GM12878 (cell line): ENCODE results near the gene PLET1. TPM values are rescaled to one million over a fixed set of nuclear protein-coding genes. Genes with fewer than 3 reads are reported as not detected.

Source experiments
- ATAC-seq: fragments of 200-7000 bp; cut with Tn5 transposase; 3 replicates; pipeline ENCODE4 v1.9.1; 2020; ENCODE audit warnings: mild to moderate bottlenecking, moderate library complexity
- BruUV-seq: library from RNA; stranded (reverse); fragments of 400-500 nt; replicated peaks from 2 replicates; lab custom pipeline; 2021; lab: Mats Ljungman, UMichigan
- CTCF ChIA-PET: fragments of 300-600 bp; sonication (Branson Sonifier 250); formaldehyde crosslinking; extraction: SDS; loops from one replicate; lab custom pipeline; 2021; ENCODE audit warnings: inconsistent platforms; lab: Yijun Ruan, JAX
- POLR2A ChIA-PET: fragments of 350-600 bp; formaldehyde crosslinking; extraction: SDS; loops from one replicate; lab custom pipeline; 2021; ENCODE audit warnings: inconsistent platforms; lab: Charles Lee
- RAD21 ChIA-PET: fragments of 300-600 bp; sonication (Branson Sonifier 250); formaldehyde crosslinking; loops from one replicate; lab custom pipeline; 2023; ENCODE audit warnings: antibody characterized with exemption; ENCODE audit not compliant: unreplicated experiment; lab: Charles Lee
- SMC1A ChIA-PET: fragments of 300-600 bp; sonication (Branson Sonifier 250); formaldehyde crosslinking; loops from one replicate; lab custom pipeline; 2023; ENCODE audit not compliant: unreplicated experiment, uncharacterized antibody; lab: Charles Lee
- DNase-seq: peaks from one replicate; pipeline ENCODE4 v3.0.0-alpha.2; 2011; ENCODE audit warnings: low read depth, low spot score
- FAIRE-seq: peaks from 3 replicates; lab custom pipeline; 2011; peaks lifted over from hg19 to GRCh38; lab: Jason Lieb, UNC
- H2AFZ ChIP-seq: 2 replicates; pipeline ENCODE4 v1.6.0; 2011; ENCODE audit warnings: low read depth, low read length, control low read depth; ENCODE audit not compliant: control insufficient read depth
- H3K27ac ChIP-seq: 2 replicates; pipeline ENCODE4 v1.5.1; 2011; ENCODE audit warnings: control low read depth; ENCODE audit not compliant: control insufficient read depth, insufficient read depth
- H3K27me3 ChIP-seq, 2 experiments: replicated peaks in 1 of 2; 2 replicates each; pipeline versions ENCODE4 v1.6.0 to v1.6.1; 2011; ENCODE audit warnings: low read length in 1 of 2; ENCODE audit not compliant: control insufficient read depth in 2 of 2, insufficient read depth in 2 of 2
- H3K36me3 ChIP-seq, 2 experiments: 2 replicates each; pipeline ENCODE4 v1.5.1; 2011; ENCODE audit warnings: low read length in 1 of 2; ENCODE audit not compliant: control insufficient read depth in 2 of 2, insufficient read depth in 2 of 2
- H3K4me1 ChIP-seq: 2 replicates; pipeline ENCODE4 v1.6.1; 2011; ENCODE audit warnings: mild to moderate bottlenecking, low read length, moderate library complexity, mixed read lengths; ENCODE audit not compliant: control insufficient read depth, insufficient read depth
- H3K4me2 ChIP-seq: 2 replicates; pipeline ENCODE4 v1.6.0; 2011; ENCODE audit warnings: control low read depth; ENCODE audit not compliant: control insufficient read depth, insufficient read depth
- H3K4me3 ChIP-seq: fragments of 200-600 bp; sonication (generic); 2 replicates; pipeline ENCODE4 v1.5.1; 2016
- H3K79me2 ChIP-seq: 2 replicates; pipeline ENCODE4 v1.6.0; 2011; ENCODE audit warnings: low read length; ENCODE audit not compliant: control insufficient read depth, insufficient read depth
- H3K9ac ChIP-seq: 2 replicates; pipeline ENCODE4 v1.8.0; 2011; ENCODE audit warnings: low read length, control low read depth, mixed read lengths; ENCODE audit not compliant: control insufficient read depth, insufficient read depth
- H3K9me3 ChIP-seq: replicated peaks from 3 replicates; pipeline ENCODE4 v1.5.1; 2011; ENCODE audit warnings: mild to moderate bottlenecking, low read length; ENCODE audit not compliant: control insufficient read depth, insufficient read depth
- H4K20me1 ChIP-seq: 2 replicates; pipeline ENCODE4 v1.6.0; 2011; ENCODE audit not compliant: control insufficient read depth, insufficient read depth
- ATF7 ChIP-seq: fragments of 450-650 bp; IDR thresholded peaks from 2 replicates; pipeline ENCODE4 v1.6.1; 2016; ENCODE audit warnings: low read depth, mild to moderate bottlenecking
- CHD2 ChIP-seq: IDR thresholded peaks from 2 replicates; pipeline ENCODE4 v1.6.1; 2011; ENCODE audit warnings: low read depth, low read length, improper control_type of control experiment, borderline replicate concordance
- EGR1 ChIP-seq, 2 experiments: IDR thresholded peaks; 1 replicate in 1 of 2; 2 replicates in 1 of 2; pipeline ENCODE4 v1.6.1; 2011 to 2012; ENCODE audit warnings: low read depth in 2 of 2, low read length in 2 of 2, borderline replicate concordance in 1 of 2, mild to moderate bottlenecking in 1 of 2, moderate library complexity in 1 of 2
- EP300 ChIP-seq, 2 experiments: fragments of 150-350 bp in 1 of 2; IDR thresholded peaks; 2 replicates each; pipeline ENCODE4 v1.6.1; 2011 to 2012; ENCODE audit warnings: low read depth in 2 of 2, low read length in 2 of 2, borderline replicate concordance in 1 of 2, improper control_type of control experiment in 1 of 2, inconsistent platforms in 1 of 2; ENCODE audit not compliant: control insufficient read depth in 1 of 2
- EZH2 ChIP-seq: IDR thresholded peaks from 2 replicates; pipeline ENCODE4 v1.6.1; 2012; ENCODE audit warnings: low read depth, mild to moderate bottlenecking, control low read depth, inconsistent platforms, low read length, borderline replicate concordance; ENCODE audit not compliant: control insufficient read depth
- HCFC1 ChIP-seq: fragments of 150-350 bp; IDR thresholded peaks from 2 replicates; pipeline ENCODE4 v1.6.1; 2014; ENCODE audit warnings: low read length
- PAX8 ChIP-seq: fragments of 450-650 bp; IDR thresholded peaks from 2 replicates; pipeline ENCODE4 v1.6.1; 2017; ENCODE audit warnings: mild to moderate bottlenecking, moderate library complexity
- SP1 ChIP-seq: IDR thresholded peaks from one replicate; pipeline ENCODE4 v1.6.1; 2011; ENCODE audit warnings: low read depth, low read length
- YY1 ChIP-seq: IDR thresholded peaks from 2 replicates; pipeline ENCODE4 v1.6.1; 2011; ENCODE audit warnings: low read depth, mild to moderate bottlenecking, low read length
- WGBS: methylation state at CpG from one replicate; pipeline ENCODE4 v1.1.6; 2016; ENCODE audit warnings: low lambda C conversion rate; ENCODE audit not compliant: insufficient replicate concordance, insufficient coverage; ENCODE audit errors: missing lambda C conversion rate; 5-methylcytosine and 5-hydroxymethylcytosine counted together
- in situ Hi-C: fragments of 300-500 bp; cut with MboI; formaldehyde crosslinking; loops from 9 replicates; pipeline ENCODE4 v1.14.3; 2018; ENCODE audit warnings: mixed read lengths
- intact Hi-C: fragments of 100-400 bp; cut with micrococcal nuclease; formaldehyde crosslinking; loops from one replicate; pipeline ENCODE4 v1.14.2; 2022; ENCODE audit not compliant: unreplicated experiment
- polyA plus RNA-seq, 11 experiments: library from polyadenylated mRNA; depleted of rRNA in 4 of 11; unstranded in 6 of 11; stranded (reverse) in 5 of 11; fragments of >200 nt; fragmentation: Nextera tagmentation in 4 of 11; fragmentation: Illumina TruSeq in 1 of 11; extraction: Ambion mirVana in 4 of 11; extraction: Trizol in 1 of 11; gene quantifications; 1 replicate in 1 of 11; 2 replicates in 10 of 11; pipeline versions ENCODE4 v1.2.1 to v1.2.3, GENCODE V29; 2011 to 2016; ENCODE audit warnings: inconsistent platforms in 2 of 11, missing spikeins in 2 of 11, low read depth in 1 of 11
- total RNA-seq, 4 experiments: library from RNA; depleted of rRNA in 3 of 4; stranded (reverse); fragments of >200 nt in 3 of 4; fragmentation: Illumina TruSeq in 1 of 4; extraction: Trizol in 1 of 4; gene quantifications; 2 replicates each; pipeline versions ENCODE4 v1.2.1 to v1.2.3, GENCODE V29; 2013 to 2021
- TF ChIP-seq, protein P1 (sequence below): fragments of 450-650 bp; IDR thresholded peaks from 2 replicates; pipeline ENCODE4 v1.6.1; 2014; ENCODE audit warnings: mild to moderate bottlenecking
- TF ChIP-seq, protein P2 (sequence below): fragments of 450-650 bp; IDR thresholded peaks from 2 replicates; pipeline ENCODE4 v1.6.1; 2016; ENCODE audit warnings: mild to moderate bottlenecking, moderate library complexity, borderline replicate concordance
- TF ChIP-seq, protein P3 (sequence below): IDR thresholded peaks from 2 replicates; pipeline ENCODE4 v1.6.1; 2012; ENCODE audit warnings: mild to moderate bottlenecking, low read depth, low read length

Gene PLET1
- total and polyA plus RNA-seq, 10 of the 15 experiments (the other 5 are each of a cell fraction or from before 2014, with no cell fraction given): not detected

DNA sequence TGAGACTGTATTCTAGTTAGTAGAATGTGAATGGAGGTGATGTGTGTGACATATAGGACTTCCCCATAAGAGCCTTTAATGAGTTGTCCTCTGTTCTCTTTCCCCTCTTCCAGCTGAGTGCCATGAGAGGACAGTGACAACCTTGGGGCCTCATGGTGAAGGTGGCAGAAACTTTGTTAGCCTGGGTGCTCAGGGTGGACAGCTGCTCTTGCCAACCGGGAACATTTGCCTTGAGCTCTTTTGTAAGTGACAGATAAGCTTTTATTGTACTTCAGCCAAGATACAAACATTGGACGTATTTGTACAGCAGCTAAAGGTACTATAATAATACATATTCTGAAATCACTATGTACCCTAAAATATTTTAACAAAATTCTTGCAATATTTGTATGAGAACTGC is 33.0 kb upstream of the PLET1 start:
- CTCF ChIA-PET: interaction anchor here (0.7 to 1.6 kb wide), 6 partner anchors 13 to 1013 kb away, joined by 3 to 7 read pairs (median 4); no protein-coding TSS in a partner anchor
- 19% methylated on average over 2 of the region's 2 CpGs for WGBS
- Histone ChIP-seq H3K9ac (no peak overlapping the region), H3K4me1 (peaks cover 4% of the 10 kb centered on the region; the same call in 1 of the 2 replicates), H3K27me3 (no peaks in the 10 kb centered on the region), H3K79me2 (no peaks in the 10 kb centered on the region), H3K4me3 (no peak overlapping the region), H4K20me1 (no peaks in the 10 kb centered on the region), H3K4me2 (no peak overlapping the region), H3K9me3 (no peaks in the 10 kb centered on the region), H3K27ac (no peak overlapping the region), H3K36me3 (no peaks in the 10 kb centered on the region), H2AFZ (no peak overlapping the region)
- no peak for ATAC-seq
- FAIRE-seq: no peak
- RAD21 ChIA-PET: interaction anchor here (1.5 kb wide), 1 partner anchor 14 kb away, joined by 3 read pairs; no protein-coding TSS in a partner anchor
- TF ChIP-seq PAX8 (no peak), HCFC1 (no peak), EZH2 (no peak), EP300 (IDR thresholded peaks at IDR 0.05; ENCODE audit: borderline replicate concordance in 1 of 2, control insufficient read depth in 1 of 2, low read depth in 2 of 2, low read length in 2 of 2) (no peak), ATF7 (no peak), SP1 (no peak), CHD2 (no peak), YY1 (no peak), EGR1 (IDR thresholded peaks at IDR 0.05; ENCODE audit: borderline replicate concordance in 1 of 2, low read depth in 2 of 2, low read length in 2 of 2) (no peak)
- TF ChIP-seq, protein P1, sequence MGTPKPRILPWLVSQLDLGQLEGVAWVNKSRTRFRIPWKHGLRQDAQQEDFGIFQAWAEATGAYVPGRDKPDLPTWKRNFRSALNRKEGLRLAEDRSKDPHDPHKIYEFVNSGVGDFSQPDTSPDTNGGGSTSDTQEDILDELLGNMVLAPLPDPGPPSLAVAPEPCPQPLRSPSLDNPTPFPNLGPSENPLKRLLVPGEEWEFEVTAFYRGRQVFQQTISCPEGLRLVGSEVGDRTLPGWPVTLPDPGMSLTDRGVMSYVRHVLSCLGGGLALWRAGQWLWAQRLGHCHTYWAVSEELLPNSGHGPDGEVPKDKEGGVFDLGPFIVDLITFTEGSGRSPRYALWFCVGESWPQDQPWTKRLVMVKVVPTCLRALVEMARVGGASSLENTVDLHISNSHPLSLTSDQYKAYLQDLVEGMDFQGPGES: no peak
- TF ChIP-seq, protein P2, sequence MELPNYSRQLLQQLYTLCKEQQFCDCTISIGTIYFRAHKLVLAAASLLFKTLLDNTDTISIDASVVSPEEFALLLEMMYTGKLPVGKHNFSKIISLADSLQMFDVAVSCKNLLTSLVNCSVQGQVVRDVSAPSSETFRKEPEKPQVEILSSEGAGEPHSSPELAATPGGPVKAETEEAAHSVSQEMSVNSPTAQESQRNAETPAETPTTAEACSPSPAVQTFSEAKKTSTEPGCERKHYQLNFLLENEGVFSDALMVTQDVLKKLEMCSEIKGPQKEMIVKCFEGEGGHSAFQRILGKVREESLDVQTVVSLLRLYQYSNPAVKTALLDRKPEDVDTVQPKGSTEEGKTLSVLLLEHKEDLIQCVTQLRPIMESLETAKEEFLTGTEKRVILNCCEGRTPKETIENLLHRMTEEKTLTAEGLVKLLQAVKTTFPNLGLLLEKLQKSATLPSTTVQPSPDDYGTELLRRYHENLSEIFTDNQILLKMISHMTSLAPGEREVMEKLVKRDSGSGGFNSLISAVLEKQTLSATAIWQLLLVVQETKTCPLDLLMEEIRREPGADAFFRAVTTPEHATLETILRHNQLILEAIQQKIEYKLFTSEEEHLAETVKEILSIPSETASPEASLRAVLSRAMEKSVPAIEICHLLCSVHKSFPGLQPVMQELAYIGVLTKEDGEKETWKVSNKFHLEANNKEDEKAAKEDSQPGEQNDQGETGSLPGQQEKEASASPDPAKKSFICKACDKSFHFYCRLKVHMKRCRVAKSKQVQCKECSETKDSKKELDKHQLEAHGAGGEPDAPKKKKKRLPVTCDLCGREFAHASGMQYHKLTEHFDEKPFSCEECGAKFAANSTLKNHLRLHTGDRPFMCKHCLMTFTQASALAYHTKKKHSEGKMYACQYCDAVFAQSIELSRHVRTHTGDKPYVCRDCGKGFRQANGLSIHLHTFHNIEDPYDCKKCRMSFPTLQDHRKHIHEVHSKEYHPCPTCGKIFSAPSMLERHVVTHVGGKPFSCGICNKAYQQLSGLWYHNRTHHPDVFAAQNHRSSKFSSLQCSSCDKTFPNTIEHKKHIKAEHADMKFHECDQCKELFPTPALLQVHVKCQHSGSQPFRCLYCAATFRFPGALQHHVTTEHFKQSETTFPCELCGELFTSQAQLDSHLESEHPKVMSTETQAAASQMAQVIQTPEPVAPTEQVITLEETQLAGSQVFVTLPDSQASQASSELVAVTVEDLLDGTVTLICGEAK: no peak
- TF ChIP-seq, protein P3, sequence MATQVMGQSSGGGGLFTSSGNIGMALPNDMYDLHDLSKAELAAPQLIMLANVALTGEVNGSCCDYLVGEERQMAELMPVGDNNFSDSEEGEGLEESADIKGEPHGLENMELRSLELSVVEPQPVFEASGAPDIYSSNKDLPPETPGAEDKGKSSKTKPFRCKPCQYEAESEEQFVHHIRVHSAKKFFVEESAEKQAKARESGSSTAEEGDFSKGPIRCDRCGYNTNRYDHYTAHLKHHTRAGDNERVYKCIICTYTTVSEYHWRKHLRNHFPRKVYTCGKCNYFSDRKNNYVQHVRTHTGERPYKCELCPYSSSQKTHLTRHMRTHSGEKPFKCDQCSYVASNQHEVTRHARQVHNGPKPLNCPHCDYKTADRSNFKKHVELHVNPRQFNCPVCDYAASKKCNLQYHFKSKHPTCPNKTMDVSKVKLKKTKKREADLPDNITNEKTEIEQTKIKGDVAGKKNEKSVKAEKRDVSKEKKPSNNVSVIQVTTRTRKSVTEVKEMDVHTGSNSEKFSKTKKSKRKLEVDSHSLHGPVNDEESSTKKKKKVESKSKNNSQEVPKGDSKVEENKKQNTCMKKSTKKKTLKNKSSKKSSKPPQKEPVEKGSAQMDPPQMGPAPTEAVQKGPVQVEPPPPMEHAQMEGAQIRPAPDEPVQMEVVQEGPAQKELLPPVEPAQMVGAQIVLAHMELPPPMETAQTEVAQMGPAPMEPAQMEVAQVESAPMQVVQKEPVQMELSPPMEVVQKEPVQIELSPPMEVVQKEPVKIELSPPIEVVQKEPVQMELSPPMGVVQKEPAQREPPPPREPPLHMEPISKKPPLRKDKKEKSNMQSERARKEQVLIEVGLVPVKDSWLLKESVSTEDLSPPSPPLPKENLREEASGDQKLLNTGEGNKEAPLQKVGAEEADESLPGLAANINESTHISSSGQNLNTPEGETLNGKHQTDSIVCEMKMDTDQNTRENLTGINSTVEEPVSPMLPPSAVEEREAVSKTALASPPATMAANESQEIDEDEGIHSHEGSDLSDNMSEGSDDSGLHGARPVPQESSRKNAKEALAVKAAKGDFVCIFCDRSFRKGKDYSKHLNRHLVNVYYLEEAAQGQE: no peak
- in situ Hi-C loops (no loop called here), intact Hi-C loops (no loop called here)
- DNase-seq: no peak
- POLR2A ChIA-PET: no interaction called here
- SMC1A ChIA-PET: no interaction called here
- no TSS peak for BruUV-seq
